Renal cortex interstitium (tissue), 11 donors: Measurements from ENCODE around the gene CCDC93. TPM values are rescaled to one million over a fixed set of nuclear protein-coding genes. Genes with fewer than 3 reads are reported as not detected.

ENCODE experiments used
- DNase-seq, 11 donors: peaks; one replicate each; pipeline ENCODE4 v3.0.0-alpha.2; 2013; ENCODE audit warnings: low read depth in 9 of 11, low spot score in 4 of 11; ENCODE audit errors: extremely low read depth in 1 of 11
- polyA plus RNA-seq, 3 donors: library from polyadenylated mRNA; unstranded; fragments of 120-200 nt; gene quantifications; one replicate each; pipeline ENCODE4 v1.2.1, GENCODE V29; 2013; ENCODE audit not compliant: insufficient read length in 3 of 3

CCDC93 gene
- polyA plus RNA-seq, 3 donors: 42.2 to 59.5 (median 42.8) TPM

- DNase-seq: no peak
These were observed 3.4 kb downstream of the CCDC93 start for GRCh38 chr2:118010473-118010872.

GRCh38 chr2:118006861-118007260 is 7.0 kb downstream of the CCDC93 start:
- DNase-seq: no peak

GRCh38 chr2:118006326-118006725 is 7.5 kb downstream of the CCDC93 start:
- no peak for DNase-seq

GRCh38 chr2:118003396-118003824 is 10.5 kb downstream of the CCDC93 start:
- peak; percentile 33 to 75 (median 60) for DNase-seq

GRCh38 chr2:118000041-118000440 is 13.8 kb downstream of the CCDC93 start:
- DNase-seq: no peak

GRCh38 chr2:117997872-117998454 is 15.9 kb downstream of the CCDC93 start:
- no peak for DNase-seq

- no peak for DNase-seq
These were observed 17.3 kb downstream of the CCDC93 start for GRCh38 chr2:117996525-117996924.

GRCh38 chr2:117994729-117995128 is 19.1 kb downstream of the CCDC93 start:
- no peak for DNase-seq

GRCh38 chr2:117989854-117990438 is 23.9 kb downstream of the CCDC93 start:
- no peak for DNase-seq

GRCh38 chr2:117987121-117987520 is 26.7 kb downstream of the CCDC93 start:
- DNase-seq: no peak

- no peak for DNase-seq
These were observed 28.8 kb downstream of the CCDC93 start for GRCh38 chr2:117985092-117985491.

- no peak for DNase-seq
These were observed 29.7 kb downstream of the CCDC93 start for GRCh38 chr2:117984208-117984607.

GRCh38 chr2:117983040-117983439 is 30.8 kb downstream of the CCDC93 start:
- no peak for DNase-seq

- DNase-seq: no peak
These were observed 31.4 kb downstream of the CCDC93 start for GRCh38 chr2:117982376-117983033.

GRCh38 chr2:117981810-117982209 is 32.1 kb downstream of the CCDC93 start:
- no peak for DNase-seq

- DNase-seq: no peak
These were observed 32.8 kb downstream of the CCDC93 start for GRCh38 chr2:117980783-117981676.

GRCh38 chr2:117979911-117980701 is 33.8 kb downstream of the CCDC93 start:
- DNase-seq: no peak

- no peak for DNase-seq
These were observed 36.2 kb downstream of the CCDC93 start for GRCh38 chr2:117977696-117978095.

- DNase-seq: no peak
These were observed 37.3 kb downstream of the CCDC93 start for GRCh38 chr2:117976581-117976980.
